Measurements from ENCODE around the gene ANKRD44.

DNA sequence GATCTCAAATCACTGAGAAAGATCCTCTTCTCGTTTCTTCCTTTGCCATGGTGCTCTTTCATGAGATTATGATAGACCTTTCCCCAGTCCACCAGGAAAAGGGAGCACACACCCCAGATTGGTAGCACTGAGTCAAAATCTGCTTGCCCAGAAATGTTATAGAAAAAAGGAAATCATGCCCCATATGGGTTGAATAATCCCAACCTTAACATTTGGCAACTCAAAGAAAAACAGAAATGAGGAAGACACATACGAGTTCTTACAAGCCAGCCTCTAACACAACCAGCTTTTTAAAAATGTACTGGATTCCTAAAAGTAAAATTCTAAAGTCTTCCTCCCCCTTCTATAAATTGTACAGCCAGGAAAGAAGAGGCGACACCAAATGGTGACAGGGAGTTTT, 103.0 kb downstream of the ANKRD44 start:
- TF ChIP-seq, protein P1, sequence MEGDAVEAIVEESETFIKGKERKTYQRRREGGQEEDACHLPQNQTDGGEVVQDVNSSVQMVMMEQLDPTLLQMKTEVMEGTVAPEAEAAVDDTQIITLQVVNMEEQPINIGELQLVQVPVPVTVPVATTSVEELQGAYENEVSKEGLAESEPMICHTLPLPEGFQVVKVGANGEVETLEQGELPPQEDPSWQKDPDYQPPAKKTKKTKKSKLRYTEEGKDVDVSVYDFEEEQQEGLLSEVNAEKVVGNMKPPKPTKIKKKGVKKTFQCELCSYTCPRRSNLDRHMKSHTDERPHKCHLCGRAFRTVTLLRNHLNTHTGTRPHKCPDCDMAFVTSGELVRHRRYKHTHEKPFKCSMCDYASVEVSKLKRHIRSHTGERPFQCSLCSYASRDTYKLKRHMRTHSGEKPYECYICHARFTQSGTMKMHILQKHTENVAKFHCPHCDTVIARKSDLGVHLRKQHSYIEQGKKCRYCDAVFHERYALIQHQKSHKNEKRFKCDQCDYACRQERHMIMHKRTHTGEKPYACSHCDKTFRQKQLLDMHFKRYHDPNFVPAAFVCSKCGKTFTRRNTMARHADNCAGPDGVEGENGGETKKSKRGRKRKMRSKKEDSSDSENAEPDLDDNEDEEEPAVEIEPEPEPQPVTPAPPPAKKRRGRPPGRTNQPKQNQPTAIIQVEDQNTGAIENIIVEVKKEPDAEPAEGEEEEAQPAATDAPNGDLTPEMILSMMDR (conservative IDR thresholded peaks at IDR 0.05 in 1 of 2, IDR thresholded peaks at IDR 0.05 in 1 of 2; ENCODE audit: extremely low read depth in 1 of 2, insufficient read depth in 1 of 2, low read depth in 1 of 2, low read length in 2 of 2), result no peak
- no peak for TF ChIP-seq EZH2 (IDR thresholded peaks at IDR 0.05; ENCODE audit: borderline replicate concordance, low read length)

All from mammary epithelial cell (primary cell).